NCI-H146 treated with DMSO at 0.1 percent for 48 hours (cell line): ENCODE data around the gene SCAPER.
"Not testable (repeated sequence)": the region's sequence is repeated elsewhere in the genome, so short reads cannot be mapped to it uniquely, and the experiment has no call there.

Experiments used
- DNase-seq: peaks from one replicate; lab custom pipeline; 2025; ENCODE audit not compliant: unreplicated experiment; lab: John Stamatoyannopoulos, UW

The SCAPER gene

DNA sequence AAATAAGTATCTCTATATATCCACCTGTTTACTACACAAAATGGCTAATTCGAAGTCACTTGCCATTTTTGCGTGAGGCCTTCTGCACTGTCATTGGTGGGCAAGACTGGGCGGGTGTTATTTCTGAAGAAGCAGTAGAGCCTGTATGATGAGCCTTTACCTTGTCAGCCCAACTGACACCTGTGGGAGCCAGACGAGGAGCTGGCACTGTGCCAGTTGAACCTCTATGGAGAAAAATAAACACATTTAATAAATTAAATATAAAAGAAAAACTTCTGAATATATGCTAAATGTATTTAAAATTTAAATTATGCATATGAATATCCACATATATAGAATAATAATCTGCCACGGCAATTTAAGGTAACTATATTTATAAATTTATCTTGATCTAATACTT is 109.9 kb downstream of the SCAPER start:
- no peak for DNase-seq

DNA sequence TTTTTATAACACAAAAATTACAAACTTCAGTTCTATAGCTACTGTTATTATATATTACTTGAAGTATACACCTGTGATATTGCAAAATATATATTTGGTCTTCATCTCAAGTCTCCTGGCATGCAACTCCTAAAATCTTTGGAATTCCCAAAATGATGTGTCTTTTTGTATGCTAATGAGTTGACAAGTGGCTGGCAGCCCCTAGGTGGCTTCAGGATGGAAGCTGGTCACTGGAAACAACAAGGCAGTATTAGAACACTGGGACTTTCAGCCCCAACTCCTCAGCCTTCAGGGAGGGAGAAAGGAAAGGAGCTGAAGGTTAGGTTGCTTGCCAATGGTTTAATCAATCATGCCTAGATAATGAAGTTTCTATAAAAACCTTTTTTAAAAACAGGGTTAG is 112.0 kb downstream of the SCAPER start:
- no peak for DNase-seq

GRCh38 chr15:76791511-76791910 is 113.6 kb downstream of the SCAPER start:
- DNase-seq = no peak

DNA sequence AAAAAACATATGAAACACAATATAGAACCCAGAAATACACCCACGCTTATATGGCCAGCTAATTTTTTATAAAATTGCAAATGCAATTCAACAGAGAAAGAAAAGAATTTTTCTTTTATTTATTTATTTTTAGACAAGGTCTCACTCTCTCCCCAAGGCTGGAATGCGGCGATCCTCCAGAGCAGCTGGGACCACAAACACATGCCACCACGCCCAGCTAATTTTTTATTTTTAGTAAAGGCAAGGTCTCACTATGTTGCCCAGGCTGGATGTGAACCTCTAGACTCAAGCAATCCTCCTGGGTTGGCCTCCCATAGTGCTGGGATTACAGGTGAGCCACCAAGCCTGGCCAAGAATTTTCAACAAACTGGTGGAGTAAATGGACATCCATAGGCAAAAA is 117.9 kb downstream of the SCAPER start:
- no peak for DNase-seq

DNA sequence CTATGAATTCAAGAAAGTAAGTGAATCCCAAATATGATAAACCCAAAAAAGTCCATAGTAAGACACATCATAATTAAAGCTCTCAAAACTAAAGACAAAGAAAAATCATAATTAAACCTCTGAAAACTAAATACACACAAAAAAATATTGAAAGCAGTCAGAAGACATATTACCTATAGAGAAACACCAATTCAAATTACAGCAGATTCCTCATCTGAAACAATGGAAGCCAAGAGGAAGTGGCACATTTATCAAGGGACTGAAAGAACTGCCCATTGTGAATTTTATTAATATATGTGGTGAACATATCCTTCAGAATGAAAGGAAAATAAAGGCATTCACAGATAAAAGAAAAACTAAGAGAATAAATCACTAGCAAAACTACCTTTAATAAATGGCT is 128.2 kb downstream of the SCAPER start:
- no peak for DNase-seq

DNA sequence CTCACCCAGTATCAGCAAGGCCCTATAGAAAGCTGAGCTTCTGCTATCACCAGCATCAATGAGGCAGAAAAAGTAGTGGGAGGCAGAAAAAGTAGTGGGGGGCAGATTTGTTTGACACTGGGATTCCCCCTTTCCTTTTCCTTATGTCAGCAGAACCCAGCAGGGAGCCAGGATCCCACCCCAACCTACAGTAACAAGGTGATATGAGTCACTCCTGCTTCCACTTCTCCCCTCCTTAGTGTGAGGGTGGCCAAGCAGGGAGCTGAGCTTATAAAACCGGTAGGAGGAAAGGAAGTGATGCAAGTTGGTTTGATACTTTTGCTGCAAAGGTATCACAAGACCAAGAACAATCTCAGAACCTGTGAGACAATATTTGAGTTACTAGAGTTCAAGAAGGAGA is 128.7 kb downstream of the SCAPER start:
- DNase-seq = no peak

- no peak for DNase-seq
Observed at GRCh38 chr15:76773234-76773633, 131.9 kb downstream of the SCAPER start.

DNA sequence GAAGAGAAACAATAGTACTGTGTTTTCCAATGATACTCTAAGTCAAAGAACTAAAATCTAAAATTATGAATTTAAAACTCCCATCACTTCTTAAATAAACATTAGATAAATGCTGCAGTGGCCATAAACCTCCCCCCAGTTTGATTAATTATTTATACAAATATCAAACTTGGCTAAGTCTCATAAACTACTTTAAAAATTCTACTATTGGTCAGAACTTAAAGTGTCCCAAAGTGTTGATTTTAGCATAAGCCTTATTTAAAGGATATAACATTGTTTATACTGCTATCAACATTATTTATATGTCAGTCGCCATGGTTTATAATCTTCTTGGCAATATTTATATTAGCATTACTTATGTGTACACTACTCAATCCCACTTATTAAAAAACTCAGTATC is 132.4 kb downstream of the SCAPER start:
- DNase-seq = no peak

- DNase-seq = no peak
Observed at GRCh38 chr15:76764004-76764403, 141.1 kb downstream of the SCAPER start.

GRCh38 chr15:76763554-76763953 is 141.6 kb downstream of the SCAPER start:
- DNase-seq = no peak

DNA sequence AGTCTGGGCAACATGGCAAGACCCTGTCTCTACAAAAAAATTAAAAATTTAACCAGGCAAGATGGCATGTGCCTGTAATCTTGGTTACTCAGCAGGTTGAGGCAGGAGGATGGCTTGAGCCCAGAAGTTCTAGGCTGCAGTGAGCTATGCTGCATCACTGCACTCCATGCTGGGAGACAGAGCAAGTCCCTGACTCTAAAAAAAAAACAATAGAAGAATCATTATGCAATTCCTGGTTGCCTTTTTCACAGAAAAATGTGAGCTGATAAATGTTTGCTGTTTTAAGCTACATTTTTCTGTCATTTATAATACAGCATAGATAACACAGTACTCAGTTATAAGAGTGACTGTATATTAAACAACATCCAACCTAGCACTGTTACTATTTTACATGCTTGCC is 148.8 kb downstream of the SCAPER start:
- no peak for DNase-seq

- DNase-seq = no peak
Observed at GRCh38 chr15:76753771-76754170, 151.4 kb downstream of the SCAPER start.

GRCh38 chr15:76753131-76753530 is 152.0 kb downstream of the SCAPER start:
- DNase-seq = no peak

DNA sequence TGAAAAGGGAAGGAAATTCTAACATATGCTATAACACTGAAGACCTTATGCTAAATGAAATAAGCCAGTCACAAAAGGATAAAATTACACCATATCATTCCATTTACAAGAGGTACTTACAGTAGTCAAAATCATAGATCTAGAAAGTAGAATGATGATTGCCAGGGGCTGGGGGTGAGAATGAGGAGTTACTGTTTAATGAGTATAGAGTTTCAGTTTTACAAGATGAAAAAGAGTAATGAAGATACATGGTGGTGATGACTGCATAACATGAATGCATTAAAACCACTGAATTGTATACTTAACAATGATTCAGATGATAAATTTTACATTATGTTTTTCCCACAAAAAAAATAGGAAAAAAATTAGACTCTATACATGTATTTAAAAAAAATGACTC is 152.6 kb downstream of the SCAPER start:
- no peak for DNase-seq

GRCh38 chr15:76737573-76737972 is 167.6 kb downstream of the SCAPER start:
- no peak for DNase-seq

GRCh38 chr15:76732321-76732720 is 172.8 kb downstream of the SCAPER start:
- not testable (repeated sequence) for DNase-seq

GRCh38 chr15:76730262-76730661 is 174.9 kb downstream of the SCAPER start:
- DNase-seq = no peak

DNA sequence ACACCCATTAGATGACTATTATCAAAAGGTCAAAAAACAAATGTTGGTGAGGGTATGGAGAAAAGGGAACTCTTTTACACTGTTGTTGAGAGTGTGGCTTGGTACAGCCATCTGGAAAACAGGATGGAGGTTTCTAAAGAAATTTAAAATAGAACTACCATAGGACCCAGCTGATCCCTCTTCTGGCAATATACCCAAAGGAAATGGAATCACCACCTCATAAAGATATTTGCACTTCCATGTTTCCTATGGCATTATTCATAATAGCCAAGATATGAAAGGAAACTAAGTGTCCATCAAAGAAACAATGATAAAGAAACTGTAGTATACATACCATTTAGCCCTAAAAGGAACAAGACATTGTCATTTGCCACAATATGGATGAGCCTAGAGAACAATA is 186.3 kb downstream of the SCAPER start:
- no peak for DNase-seq

DNA sequence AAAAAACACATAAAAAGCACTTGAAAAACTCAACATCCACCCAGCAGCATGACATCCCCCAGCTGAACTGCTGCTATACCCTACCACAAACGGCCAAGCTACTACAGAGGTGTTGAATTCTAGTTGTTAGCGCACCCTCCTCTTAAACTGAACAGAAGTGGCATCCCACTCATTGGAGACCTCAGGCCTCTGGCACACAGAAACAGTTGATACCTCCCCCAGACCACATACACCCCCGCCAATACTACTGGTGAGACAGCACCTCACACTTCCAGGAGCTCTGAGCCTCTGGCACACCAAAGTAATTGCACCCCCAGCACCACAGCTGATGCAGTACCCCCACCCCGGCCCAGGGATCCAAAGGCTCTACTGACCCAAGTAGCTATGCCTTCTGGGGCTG is 190.2 kb downstream of the SCAPER start:
- no peak for DNase-seq

DNA sequence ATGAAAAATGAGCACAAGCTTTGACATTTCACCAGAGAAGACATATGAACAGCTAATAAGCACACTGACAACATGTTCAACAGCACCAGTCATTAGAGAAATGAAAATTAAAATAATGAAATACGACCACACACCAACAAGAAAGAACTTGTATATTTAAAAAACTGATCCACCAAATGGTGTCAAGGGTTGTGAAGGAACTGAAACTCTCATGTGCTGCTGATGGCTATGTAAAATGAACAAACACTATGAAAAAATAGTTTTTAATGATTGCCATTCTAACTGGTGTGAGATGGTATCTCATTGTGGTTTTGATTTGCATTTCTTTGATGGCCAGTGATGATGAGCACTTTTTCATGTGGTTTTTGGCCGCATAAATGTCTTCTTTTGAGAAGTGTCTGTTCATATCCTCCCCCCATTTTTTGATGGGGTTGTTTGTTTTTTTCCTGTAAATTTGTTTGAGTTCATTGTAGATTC is 193.8 kb downstream of the SCAPER start:
- DNase-seq = no peak

DNA sequence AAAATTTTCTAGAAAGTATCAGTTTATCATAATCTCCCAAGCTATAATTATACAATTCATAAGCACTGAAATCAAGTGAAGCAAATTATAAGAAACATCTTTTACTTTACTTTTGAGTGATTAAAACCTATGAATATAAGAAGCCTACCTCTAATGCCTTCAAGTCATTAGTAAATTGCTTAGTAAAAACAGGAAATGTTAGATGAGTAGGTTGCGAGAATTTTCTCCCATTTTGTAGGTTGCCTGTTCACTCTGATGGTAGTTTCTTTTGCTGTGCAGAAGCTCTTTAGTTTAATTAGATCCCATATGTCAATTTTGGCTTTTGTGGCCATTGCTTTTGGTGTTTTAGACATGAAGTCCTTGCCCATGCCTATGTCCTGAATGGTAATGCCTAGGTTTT is 201.1 kb downstream of the SCAPER start:
- not testable (repeated sequence) for DNase-seq

- no peak for DNase-seq
Observed at GRCh38 chr15:76696840-76697239, 208.3 kb downstream of the SCAPER start.

DNA sequence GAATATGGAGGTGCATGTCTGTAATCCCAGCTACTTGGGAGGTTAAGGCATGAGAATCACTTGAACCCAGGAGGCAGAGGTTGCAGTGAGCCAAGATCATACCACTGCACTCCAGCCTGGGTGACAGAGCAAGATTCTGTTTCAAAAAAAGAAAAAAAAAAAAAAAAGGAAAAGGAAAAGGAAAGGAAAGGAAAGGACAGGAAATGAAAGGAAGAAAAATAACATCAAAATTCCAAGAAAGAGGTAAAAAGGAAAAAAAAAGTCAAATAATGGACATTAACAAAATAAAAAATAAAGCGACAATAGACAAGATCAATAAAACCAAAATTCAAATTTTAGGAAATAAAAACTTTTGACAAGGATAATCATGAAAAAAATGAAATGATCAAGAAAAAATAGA is 212.6 kb downstream of the SCAPER start:
- not testable (repeated sequence) for DNase-seq

- DNase-seq = not testable (repeated sequence)
Observed at GRCh38 chr15:76687592-76687991, 217.5 kb downstream of the SCAPER start.
